H9 (cell line): ENCODE results near the gene MAL. TPM values are rescaled to one million over a fixed set of nuclear protein-coding genes. Genes with fewer than 3 reads are reported as not detected.

Experiments
- DNase-seq: peaks from one replicate; pipeline ENCODE4 v3.0.0-alpha.2; 2017
- H2AFZ ChIP-seq: one replicate; pipeline ENCODE4 v1.6.1; 2013; ENCODE audit warnings: mild to moderate bottlenecking, low read length, control low read depth, moderate library complexity
- H2AK5ac ChIP-seq: 2 replicates; pipeline ENCODE4 v1.6.1; 2013; ENCODE audit warnings: low read length, control low read depth, mixed read lengths; ENCODE audit not compliant: insufficient read length
- H2BK120ac ChIP-seq: one replicate; pipeline ENCODE4 v1.6.1; 2013; ENCODE audit warnings: low read depth, mild to moderate bottlenecking, low read length, control low read depth, inconsistent platforms; ENCODE audit not compliant: poor library complexity, severe bottlenecking
- H2BK12ac ChIP-seq: 2 replicates; pipeline ENCODE4 v1.6.1; 2013; ENCODE audit warnings: low read length, control low read depth, mixed read lengths, low read depth; ENCODE audit not compliant: insufficient read length
- H2BK15ac ChIP-seq: 2 replicates; pipeline ENCODE4 v1.6.1; 2013; ENCODE audit warnings: low read depth, low read length, control low read depth
- H2BK20ac ChIP-seq: one replicate; pipeline ENCODE4 v1.6.1; 2013; ENCODE audit warnings: low read depth, mild to moderate bottlenecking, low read length, control low read depth, inconsistent platforms; ENCODE audit not compliant: poor library complexity, severe bottlenecking
- H2BK5ac ChIP-seq: 2 replicates; pipeline ENCODE4 v1.6.1; 2013; ENCODE audit warnings: low read length, control low read depth, mixed read lengths; ENCODE audit not compliant: insufficient read length
- H3K14ac ChIP-seq: 2 replicates; pipeline ENCODE4 v1.6.1; 2013; ENCODE audit warnings: low read length, control low read depth; ENCODE audit not compliant: insufficient read depth
- H3K18ac ChIP-seq: 2 replicates; pipeline ENCODE4 v1.6.1; 2013; ENCODE audit warnings: low read depth, mild to moderate bottlenecking, mixed read lengths, low read length, control low read depth; ENCODE audit not compliant: insufficient read length
- H3K23ac ChIP-seq: 2 replicates; pipeline ENCODE4 v1.6.1; 2013; ENCODE audit warnings: low read length, control low read depth, mixed read lengths, low read depth; ENCODE audit not compliant: insufficient read length
- H3K23me2 ChIP-seq: 2 replicates; pipeline ENCODE4 v1.6.1; 2013; ENCODE audit warnings: low read depth, mild to moderate bottlenecking, mixed read lengths, low read length, control low read depth; ENCODE audit not compliant: insufficient read length, poor library complexity, severe bottlenecking
- H3K27ac ChIP-seq: 2 replicates; pipeline ENCODE4 v1.5.1; 2013; ENCODE audit warnings: low read length, control low read depth, mixed read lengths, low read depth; ENCODE audit not compliant: insufficient read length
- H3K27me3 ChIP-seq: 2 replicates; pipeline ENCODE4 v1.6.1; 2013; ENCODE audit warnings: low read length, control low read depth, inconsistent platforms; ENCODE audit not compliant: insufficient read depth
- H3K4ac ChIP-seq: 2 replicates; pipeline ENCODE4 v1.6.1; 2013; ENCODE audit warnings: low read depth, mild to moderate bottlenecking, control low read depth, inconsistent platforms, low read length, moderate library complexity
- H3K4me1 ChIP-seq: 2 replicates; pipeline ENCODE4 v1.6.1; 2013; ENCODE audit warnings: low read length, control low read depth, inconsistent platforms; ENCODE audit not compliant: insufficient read depth
- H3K4me2 ChIP-seq: 2 replicates; pipeline ENCODE4 v1.6.1; 2013; ENCODE audit warnings: low read length, control low read depth, mixed read lengths; ENCODE audit not compliant: insufficient read length, insufficient read depth
- H3K56ac ChIP-seq: 2 replicates; pipeline ENCODE4 v1.6.1; 2013; ENCODE audit warnings: low read depth, mild to moderate bottlenecking, mixed read lengths, low read length, control low read depth; ENCODE audit not compliant: insufficient read length
- H3K79me1 ChIP-seq: 2 replicates; pipeline ENCODE4 v1.6.1; 2013; ENCODE audit warnings: low read depth, mild to moderate bottlenecking, moderate library complexity, low read length, control low read depth, inconsistent platforms; ENCODE audit not compliant: insufficient read depth, poor library complexity, severe bottlenecking
- H3K79me2 ChIP-seq: 2 replicates; pipeline ENCODE4 v1.6.1; 2013; ENCODE audit warnings: low read length, control low read depth, inconsistent platforms; ENCODE audit not compliant: insufficient read depth
- H3K9ac ChIP-seq: 2 replicates; pipeline ENCODE4 v1.6.1; 2013; ENCODE audit warnings: low read length, control low read depth, mixed read lengths; ENCODE audit not compliant: insufficient read length; ENCODE audit errors: extremely low read depth
- H3K9me3 ChIP-seq: one replicate; pipeline ENCODE4 v1.6.1; 2013; ENCODE audit warnings: low read depth, low read length, inconsistent platforms; ENCODE audit not compliant: control insufficient read depth
- H3T11ph ChIP-seq: one replicate; pipeline ENCODE4 v1.6.1; 2013; ENCODE audit warnings: mild to moderate bottlenecking, low read length, control low read depth, inconsistent platforms
- H4K20me1 ChIP-seq: one replicate; pipeline ENCODE4 v1.6.1; 2013; ENCODE audit not compliant: control insufficient read depth, insufficient read length, insufficient read depth
- H4K5ac ChIP-seq: 2 replicates; pipeline ENCODE4 v1.6.1; 2013; ENCODE audit warnings: low read depth, mild to moderate bottlenecking, mixed read lengths, low read length, control low read depth; ENCODE audit not compliant: insufficient read length
- H4K8ac ChIP-seq: replicated peaks from 2 replicates; pipeline ENCODE4 v1.6.1; 2013; ENCODE audit warnings: low read length, control low read depth, mixed read lengths, low read depth; ENCODE audit not compliant: insufficient read length
- H4K91ac ChIP-seq: 2 replicates; pipeline ENCODE4 v1.6.1; 2013; ENCODE audit warnings: low read depth, mild to moderate bottlenecking, moderate library complexity, mixed read lengths, low read length, control low read depth; ENCODE audit not compliant: insufficient read length
- H3K27ac Mint-ChIP-seq, 3 experiments: 2 replicates in 2 of 3; 3 replicates in 1 of 3; pipeline ENCODE4 v1.8.0; 2020 to 2021; ENCODE audit warnings: mixed read lengths in 3 of 3, mild to moderate bottlenecking in 1 of 3, moderate library complexity in 1 of 3
- H3K27me3 Mint-ChIP-seq: 2 replicates; pipeline ENCODE4 v1.8.0; 2021; ENCODE audit warnings: low read depth, mild to moderate bottlenecking, moderate library complexity, mixed read lengths
- H3K36me3 Mint-ChIP-seq, 3 experiments: 2 replicates in 2 of 3; 3 replicates in 1 of 3; pipeline ENCODE4 v1.8.0; 2020 to 2021; ENCODE audit warnings: low read depth in 3 of 3, mixed read lengths in 3 of 3; ENCODE audit not compliant: insufficient read depth in 1 of 3
- H3K4me1 Mint-ChIP-seq, 2 experiments: 2 replicates each; pipeline ENCODE4 v1.8.0; 2020; ENCODE audit warnings: mixed read lengths in 2 of 2
- H3K4me3 Mint-ChIP-seq, 2 experiments: 2 replicates in 1 of 2; 3 replicates in 1 of 2; pipeline ENCODE4 v1.8.0; 2020 to 2021; ENCODE audit warnings: mild to moderate bottlenecking in 2 of 2, mixed read lengths in 2 of 2, moderate library complexity in 1 of 2
- H3K9me3 Mint-ChIP-seq, 2 experiments: 2 replicates in 1 of 2; 3 replicates in 1 of 2; pipeline ENCODE4 v1.8.0; 2020; ENCODE audit warnings: mild to moderate bottlenecking in 2 of 2, mixed read lengths in 2 of 2, moderate library complexity in 1 of 2
- CTCF ChIP-seq: fragments of 200-600 bp; sonication (generic); conservative IDR thresholded peaks from 3 replicates; pipeline ENCODE4 v1.8.0; 2021; ENCODE audit warnings: antibody characterized with exemption, mild to moderate bottlenecking
- WGBS: extraction: QIAGEN DNeasy Blood & Tissue Kit; methylation state at CpG from one replicate; pipeline ENCODE4 v1.1.7; 2013; ENCODE audit warnings: missing lambda C conversion rate, low lambda C conversion rate, mixed read lengths; ENCODE audit not compliant: insufficient read length; ENCODE audit errors: extremely low coverage; 5-methylcytosine and 5-hydroxymethylcytosine counted together
- total RNA-seq: library from RNA; stranded (reverse); gene quantifications from 2 replicates; pipeline ENCODE4 v1.2.1, GENCODE V29; 2021

The MAL gene
- total RNA-seq, 1 experiment from 2014 or later: not detected

DNA sequence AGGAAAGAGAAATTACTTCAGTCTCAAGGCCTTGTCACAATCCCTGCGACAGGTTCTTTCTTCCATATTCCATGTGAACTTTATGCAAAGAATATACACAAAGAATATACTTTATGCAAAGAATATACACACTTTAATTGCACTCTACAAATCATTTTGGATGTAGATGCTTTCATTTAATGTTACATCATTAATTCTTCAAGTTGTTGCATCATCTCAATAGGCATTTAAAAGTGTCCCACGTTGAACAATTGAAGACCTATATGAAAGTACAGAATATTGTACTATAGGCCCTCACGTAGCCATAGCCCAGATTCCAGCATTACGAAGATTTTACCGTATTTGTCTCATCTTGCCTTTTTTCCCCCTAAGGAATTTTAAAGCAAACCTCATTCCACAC lies 33.1 kb upstream of the MAL start:
- peaks cover 84% of the 10 kb centered on the region for H3K27me3 Mint-ChIP-seq
- H3K36me3 Mint-ChIP-seq: no peaks in the 10 kb centered on the region
- no peaks in the 10 kb centered on the region for H3K9me3 ChIP-seq

More for the DNA sequence above, 33.1 kb upstream of the MAL start:
- Histone ChIP-seq H3K23ac (no peak overlapping the region), H2BK120ac (no peak overlapping the region), H3K4ac (no peak overlapping the region), H3K56ac (no peak overlapping the region), H3K14ac (no peak overlapping the region), H3K27me3 (no peaks in the 10 kb centered on the region; the same call in 1 of the 2 replicates), H4K20me1 (no peaks in the 10 kb centered on the region), H3T11ph (no peak overlapping the region), H3K23me2 (no peaks in the 10 kb centered on the region), H3K18ac (no peak overlapping the region), H3K79me2 (no peaks in the 10 kb centered on the region), H2BK5ac (no peak overlapping the region), H3K9ac (no peak overlapping the region), H4K91ac (no peak overlapping the region), H4K5ac (no peak overlapping the region), H3K4me2 (no peak overlapping the region), H3K4me1 (no peaks in the 10 kb centered on the region), H3K79me1 (no peaks in the 10 kb centered on the region), H2BK15ac (no peak overlapping the region), H2BK20ac (no peak overlapping the region), H3K27ac (no peak overlapping the region), H2BK12ac (no peak overlapping the region), H2AK5ac (no peak overlapping the region), H2AFZ (no peak overlapping the region), H4K8ac (no peak overlapping the region)
- TF ChIP-seq CTCF: no peak
- Mint-ChIP-seq H3K4me3 (no peak overlapping the region), H3K27ac (no peak overlapping the region), H3K4me1 (0 out of 4 replicates have a peak, but pooled peaks cover 0 to 2% of the 10 kb centered on the region in 2 experiments), H3K9me3 (no peaks in the 10 kb centered on the region)
- no peak for DNase-seq
- no CpG with 5 or more reads among the region's 5 CpGs for WGBS
